K562 (cell line): ENCODE results near the gene MOB3B. TPM values are rescaled to one million over a fixed set of nuclear protein-coding genes. Genes with fewer than 3 reads are reported as not detected.

ENCODE experiments used
- ATAC-seq: fragments of 200-7000 bp; cut with Tn5 transposase; 3 replicates; pipeline ENCODE4 v1.9.1; 2020; ENCODE audit warnings: moderate library complexity
- BruUV-seq: library from RNA; stranded (reverse); fragments of 400-500 nt; replicated peaks from 2 replicates; lab custom pipeline; 2021; lab: Mats Ljungman, UMichigan
- CTCF ChIA-PET: fragments of 300-600 bp; formaldehyde crosslinking; extraction: SDS; loops from one replicate; lab custom pipeline; 2021; ENCODE audit warnings: low intra/inter-chr PET ratio; lab: Yijun Ruan, JAX
- POLR2A ChIA-PET: fragments of 300-600, 350-650 bp; sonication (Branson Sonifier 250); formaldehyde crosslinking; extraction: SDS; loops from one replicate; lab custom pipeline; 2021; ENCODE audit warnings: antibody characterized with exemption, inconsistent platforms; lab: Yijun Ruan, JAX
- DNase-seq, 4 experiments: peaks; one replicate each; pipeline versions ENCODE4 v3.0.0 to v3.0.0-alpha.2; 2011 to 2018; ENCODE audit warnings: low spot score in 3 of 4, mixed read lengths in 3 of 4; ENCODE audit errors: extremely low read depth in 1 of 4
- FAIRE-seq: peaks from 2 replicates; lab custom pipeline; 2011; peaks lifted over from hg19 to GRCh38; lab: Jason Lieb, UNC
- H2AFZ ChIP-seq: 2 replicates; pipeline ENCODE4 v1.6.0; 2011; ENCODE audit warnings: low read depth, low read length, control low read depth, inconsistent platforms
- H3K27ac ChIP-seq: fragments of 200-600 bp; 3 replicates; pipeline ENCODE4 v1.8.0; 2011; ENCODE audit warnings: low read depth, mild to moderate bottlenecking, control low read depth, inconsistent platforms, low read length, moderate library complexity, mixed read lengths; ENCODE audit errors: extremely low read depth
- H3K27me3 ChIP-seq, 2 experiments: fragments of 300-600 bp in 1 of 2; 2 replicates in 1 of 2; 3 replicates in 1 of 2; pipeline versions ENCODE4 v1.6.0 to v1.8.0; 2011; ENCODE audit warnings: inconsistent platforms in 2 of 2, low read length in 2 of 2, mild to moderate bottlenecking in 1 of 2, mixed read lengths in 1 of 2, moderate library complexity in 1 of 2; ENCODE audit not compliant: control insufficient read depth in 2 of 2, insufficient read depth in 2 of 2
- H3K36me3 ChIP-seq: fragments of 300-600 bp; 3 replicates; pipeline ENCODE4 v1.8.0; 2011; ENCODE audit warnings: mild to moderate bottlenecking, low read length, inconsistent platforms; ENCODE audit not compliant: control insufficient read depth, insufficient read depth
- H3K4me1 ChIP-seq, 2 experiments: fragments of 200-600 bp in 1 of 2; replicated peaks in 1 of 2; 2 replicates in 1 of 2; 3 replicates in 1 of 2; pipeline versions ENCODE4 v1.5.1 to v1.8.0; 2011; ENCODE audit warnings: inconsistent platforms in 2 of 2, low read length in 2 of 2, mild to moderate bottlenecking in 1 of 2, mixed read lengths in 1 of 2, moderate library complexity in 1 of 2; ENCODE audit not compliant: control insufficient read depth in 2 of 2, insufficient read depth in 2 of 2
- H3K4me2 ChIP-seq: 2 replicates; pipeline ENCODE4 v1.6.1; 2011; ENCODE audit warnings: low read length, control low read depth, inconsistent platforms, mixed read lengths; ENCODE audit not compliant: insufficient read depth
- H3K4me3 ChIP-seq: fragments of 200-600 bp; sonication (generic), shearing (Covaris generic); 2 replicates; pipeline ENCODE4 v1.5.1; 2016; ENCODE audit warnings: control low read depth, inconsistent platforms
- H3K79me2 ChIP-seq: fragments of 200-600 bp; 3 replicates; pipeline ENCODE4 v1.8.0; 2011; ENCODE audit warnings: low read length, inconsistent platforms; ENCODE audit not compliant: control insufficient read depth, insufficient read depth
- H3K9ac ChIP-seq, 2 experiments: 2 replicates each; pipeline versions ENCODE4 v1.6.0 to v1.6.1; 2011; ENCODE audit warnings: low read depth in 2 of 2, low read length in 2 of 2, control low read depth in 1 of 2, inconsistent platforms in 1 of 2, mild to moderate bottlenecking in 1 of 2, mixed read lengths in 1 of 2; ENCODE audit not compliant: insufficient read depth in 1 of 2
- H3K9me1 ChIP-seq: one replicate; pipeline ENCODE4 v1.6.0; 2011; ENCODE audit warnings: inconsistent platforms, mild to moderate bottlenecking, low read length, moderate library complexity; ENCODE audit not compliant: control insufficient read depth, insufficient read depth
- H3K9me3 ChIP-seq: replicated peaks from 2 replicates; pipeline ENCODE4 v1.5.1; 2011; ENCODE audit warnings: low read depth, low read length, inconsistent platforms; ENCODE audit not compliant: control insufficient read depth, insufficient read depth
- H4K20me1 ChIP-seq: replicated peaks from 2 replicates; pipeline ENCODE4 v1.6.1; 2011; ENCODE audit warnings: low read length, inconsistent platforms, mixed read lengths; ENCODE audit not compliant: control insufficient read depth, insufficient read depth
- RFX1 ChIP-seq: fragments of 450-650 bp; IDR thresholded peaks from 2 replicates; pipeline ENCODE4 v1.6.1; 2016; ENCODE audit warnings: mild to moderate bottlenecking, moderate library complexity
- TGIF2 ChIP-seq: sonication (generic); formaldehyde crosslinking; IDR thresholded peaks from 2 replicates; pipeline ENCODE4 v1.8.1; 2022; ENCODE audit warnings: mild to moderate bottlenecking, missing genetic modification reagents, moderate library complexity
- WGBS: fragments of 100-300 bp; shearing (Covaris generic); methylation state at CpG from one replicate; pipeline ENCODE4 v1.1.6; 2016; ENCODE audit warnings: low coverage, mixed read lengths; ENCODE audit not compliant: insufficient coverage; ENCODE audit errors: missing lambda C conversion rate; 5-methylcytosine and 5-hydroxymethylcytosine counted together
- in situ Hi-C: fragments of 300-500 bp; cut with MboI; formaldehyde crosslinking; loops from 4 replicates; pipeline ENCODE4 v1.15.0; 2018; ENCODE audit warnings: inconsistent platforms, mixed read lengths
- intact Hi-C: fragments of 100-400 bp; cut with micrococcal nuclease; formaldehyde crosslinking; loops from 2 replicates; pipeline ENCODE4 v1.14.2; 2022
- polyA plus RNA-seq, 8 experiments: library from polyadenylated mRNA; depleted of rRNA in 4 of 8; stranded (reverse) in 5 of 8; unstranded in 3 of 8; fragments of >200 nt; fragmentation: Nextera tagmentation in 2 of 8; fragmentation: Illumina TruSeq in 1 of 8; extraction: Ambion mirVana in 2 of 8; extraction: Trizol in 1 of 8; gene quantifications; 2 replicates each; pipeline versions ENCODE4 v1.2.1 to v1.2.3, GENCODE V29; 2011 to 2014; ENCODE audit warnings: inconsistent platforms in 1 of 8, missing spikeins in 1 of 8
- total RNA-seq, 7 experiments: library from RNA; depleted of rRNA in 6 of 7; stranded (reverse); fragments of >200 nt in 6 of 7; fragmentation: Illumina TruSeq in 2 of 7; extraction: Trizol in 2 of 7; gene quantifications; 2 replicates each; pipeline versions ENCODE4 v1.2.1 to v1.2.3, GENCODE V29; 2011 to 2021; ENCODE audit warnings: low replicate concordance in 1 of 7
- TF ChIP-seq, protein P1 (sequence below): fragments of 450-650 bp; IDR thresholded peaks from 2 replicates; pipeline ENCODE4 v1.6.1; 2016; ENCODE audit warnings: mild to moderate bottlenecking, moderate library complexity
- TF ChIP-seq, protein P2 (sequence below): fragments of 450-650 bp; IDR thresholded peaks from 2 replicates; pipeline ENCODE4 v1.6.1; 2017; ENCODE audit warnings: antibody characterized with exemption, mild to moderate bottlenecking

The MOB3B gene
- total and polyA plus RNA-seq, 9 of the 15 experiments (the other 6 are each of a cell fraction or from before 2014, with no cell fraction given): 3.6 to 12.8 (median 7.2) TPM

DNA sequence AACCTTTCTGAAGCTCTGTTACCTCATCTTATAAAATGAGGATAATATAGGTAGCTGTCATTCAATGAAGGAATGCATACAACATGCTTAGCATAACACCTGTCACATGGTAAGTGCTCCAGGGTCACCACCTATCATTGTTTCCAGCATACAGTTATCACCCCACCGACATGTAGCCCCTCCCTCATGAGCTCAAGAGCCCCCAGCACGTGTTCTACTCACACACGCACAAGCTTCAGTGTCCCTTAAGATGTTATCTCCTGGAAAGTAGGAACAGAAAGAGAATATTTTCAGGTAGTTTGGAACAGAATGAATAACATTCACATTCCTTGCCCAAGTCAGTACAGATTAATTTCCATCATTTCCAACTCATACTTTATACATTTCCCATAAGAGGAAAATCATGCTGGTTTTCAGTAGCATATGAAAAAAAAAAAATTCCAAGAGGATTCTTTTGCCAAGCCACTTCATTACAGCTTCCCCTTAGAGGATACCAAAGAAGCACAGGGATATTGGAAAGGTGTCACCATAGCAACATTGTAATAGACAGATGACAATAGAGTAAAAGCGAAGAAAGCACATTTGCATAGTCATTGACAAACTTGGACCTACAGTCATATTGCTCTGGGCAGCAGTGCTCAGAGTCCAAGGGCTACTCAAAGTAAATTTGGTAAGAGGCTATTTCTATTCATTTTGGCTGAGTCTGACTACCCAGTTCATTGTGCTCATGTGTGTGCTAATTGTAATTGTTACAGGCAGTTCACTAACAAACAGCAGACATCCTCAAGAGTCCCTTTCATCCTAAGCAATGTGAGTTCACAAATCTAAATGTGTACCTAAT is 1.5 kb upstream of the MOB3B start:
- Histone ChIP-seq H3K27me3 (no peaks in the 10 kb centered on the region), H2AFZ (peak overlapping the region; percentile 44; the same call in 1 of the 2 replicates), H3K27ac (no peak overlapping the region), H3K4me1 (peaks cover 3 to 10% of the 10 kb centered on the region in 2 experiments; a peak in 4 of 5 replicates), H3K9ac (no peak overlapping the region), H3K79me2 (peaks cover 41% of the 10 kb centered on the region), H3K36me3 (peaks cover under 1% of the 10 kb centered on the region; the same call in 1 of the 3 replicates), H3K9me3 (no peaks in the 10 kb centered on the region), H3K4me3 (no peak overlapping the region), H4K20me1 (no peaks in the 10 kb centered on the region), H3K4me2 (peak overlapping the region; percentile 21; the same call in 1 of the 2 replicates), H3K9me1 (no peaks in the 10 kb centered on the region)
- ChIA-PET CTCF (no interaction called here), POLR2A (interaction anchor here (0.6 kb wide), 1 partner anchor 202 kb away, joined by 3 read pairs; no protein-coding TSS in a partner anchor)
- FAIRE-seq (no peak), DNase-seq (peak in 2 of 4 experiments; percentile 5 to 39), ATAC-seq (no peak)
- BruUV-seq: no TSS peak
- intact Hi-C loops: loop anchor here (10.0 kb wide), 1 partner anchor 96 kb away; no protein-coding TSS in a partner anchor
- in situ Hi-C loops: loop anchor here (5.0 kb wide), 1 partner anchor 194 kb away; no protein-coding TSS in a partner anchor
- WGBS: 7% methylated on average over 3 of the region's 4 CpGs
- TF ChIP-seq, protein P1, sequence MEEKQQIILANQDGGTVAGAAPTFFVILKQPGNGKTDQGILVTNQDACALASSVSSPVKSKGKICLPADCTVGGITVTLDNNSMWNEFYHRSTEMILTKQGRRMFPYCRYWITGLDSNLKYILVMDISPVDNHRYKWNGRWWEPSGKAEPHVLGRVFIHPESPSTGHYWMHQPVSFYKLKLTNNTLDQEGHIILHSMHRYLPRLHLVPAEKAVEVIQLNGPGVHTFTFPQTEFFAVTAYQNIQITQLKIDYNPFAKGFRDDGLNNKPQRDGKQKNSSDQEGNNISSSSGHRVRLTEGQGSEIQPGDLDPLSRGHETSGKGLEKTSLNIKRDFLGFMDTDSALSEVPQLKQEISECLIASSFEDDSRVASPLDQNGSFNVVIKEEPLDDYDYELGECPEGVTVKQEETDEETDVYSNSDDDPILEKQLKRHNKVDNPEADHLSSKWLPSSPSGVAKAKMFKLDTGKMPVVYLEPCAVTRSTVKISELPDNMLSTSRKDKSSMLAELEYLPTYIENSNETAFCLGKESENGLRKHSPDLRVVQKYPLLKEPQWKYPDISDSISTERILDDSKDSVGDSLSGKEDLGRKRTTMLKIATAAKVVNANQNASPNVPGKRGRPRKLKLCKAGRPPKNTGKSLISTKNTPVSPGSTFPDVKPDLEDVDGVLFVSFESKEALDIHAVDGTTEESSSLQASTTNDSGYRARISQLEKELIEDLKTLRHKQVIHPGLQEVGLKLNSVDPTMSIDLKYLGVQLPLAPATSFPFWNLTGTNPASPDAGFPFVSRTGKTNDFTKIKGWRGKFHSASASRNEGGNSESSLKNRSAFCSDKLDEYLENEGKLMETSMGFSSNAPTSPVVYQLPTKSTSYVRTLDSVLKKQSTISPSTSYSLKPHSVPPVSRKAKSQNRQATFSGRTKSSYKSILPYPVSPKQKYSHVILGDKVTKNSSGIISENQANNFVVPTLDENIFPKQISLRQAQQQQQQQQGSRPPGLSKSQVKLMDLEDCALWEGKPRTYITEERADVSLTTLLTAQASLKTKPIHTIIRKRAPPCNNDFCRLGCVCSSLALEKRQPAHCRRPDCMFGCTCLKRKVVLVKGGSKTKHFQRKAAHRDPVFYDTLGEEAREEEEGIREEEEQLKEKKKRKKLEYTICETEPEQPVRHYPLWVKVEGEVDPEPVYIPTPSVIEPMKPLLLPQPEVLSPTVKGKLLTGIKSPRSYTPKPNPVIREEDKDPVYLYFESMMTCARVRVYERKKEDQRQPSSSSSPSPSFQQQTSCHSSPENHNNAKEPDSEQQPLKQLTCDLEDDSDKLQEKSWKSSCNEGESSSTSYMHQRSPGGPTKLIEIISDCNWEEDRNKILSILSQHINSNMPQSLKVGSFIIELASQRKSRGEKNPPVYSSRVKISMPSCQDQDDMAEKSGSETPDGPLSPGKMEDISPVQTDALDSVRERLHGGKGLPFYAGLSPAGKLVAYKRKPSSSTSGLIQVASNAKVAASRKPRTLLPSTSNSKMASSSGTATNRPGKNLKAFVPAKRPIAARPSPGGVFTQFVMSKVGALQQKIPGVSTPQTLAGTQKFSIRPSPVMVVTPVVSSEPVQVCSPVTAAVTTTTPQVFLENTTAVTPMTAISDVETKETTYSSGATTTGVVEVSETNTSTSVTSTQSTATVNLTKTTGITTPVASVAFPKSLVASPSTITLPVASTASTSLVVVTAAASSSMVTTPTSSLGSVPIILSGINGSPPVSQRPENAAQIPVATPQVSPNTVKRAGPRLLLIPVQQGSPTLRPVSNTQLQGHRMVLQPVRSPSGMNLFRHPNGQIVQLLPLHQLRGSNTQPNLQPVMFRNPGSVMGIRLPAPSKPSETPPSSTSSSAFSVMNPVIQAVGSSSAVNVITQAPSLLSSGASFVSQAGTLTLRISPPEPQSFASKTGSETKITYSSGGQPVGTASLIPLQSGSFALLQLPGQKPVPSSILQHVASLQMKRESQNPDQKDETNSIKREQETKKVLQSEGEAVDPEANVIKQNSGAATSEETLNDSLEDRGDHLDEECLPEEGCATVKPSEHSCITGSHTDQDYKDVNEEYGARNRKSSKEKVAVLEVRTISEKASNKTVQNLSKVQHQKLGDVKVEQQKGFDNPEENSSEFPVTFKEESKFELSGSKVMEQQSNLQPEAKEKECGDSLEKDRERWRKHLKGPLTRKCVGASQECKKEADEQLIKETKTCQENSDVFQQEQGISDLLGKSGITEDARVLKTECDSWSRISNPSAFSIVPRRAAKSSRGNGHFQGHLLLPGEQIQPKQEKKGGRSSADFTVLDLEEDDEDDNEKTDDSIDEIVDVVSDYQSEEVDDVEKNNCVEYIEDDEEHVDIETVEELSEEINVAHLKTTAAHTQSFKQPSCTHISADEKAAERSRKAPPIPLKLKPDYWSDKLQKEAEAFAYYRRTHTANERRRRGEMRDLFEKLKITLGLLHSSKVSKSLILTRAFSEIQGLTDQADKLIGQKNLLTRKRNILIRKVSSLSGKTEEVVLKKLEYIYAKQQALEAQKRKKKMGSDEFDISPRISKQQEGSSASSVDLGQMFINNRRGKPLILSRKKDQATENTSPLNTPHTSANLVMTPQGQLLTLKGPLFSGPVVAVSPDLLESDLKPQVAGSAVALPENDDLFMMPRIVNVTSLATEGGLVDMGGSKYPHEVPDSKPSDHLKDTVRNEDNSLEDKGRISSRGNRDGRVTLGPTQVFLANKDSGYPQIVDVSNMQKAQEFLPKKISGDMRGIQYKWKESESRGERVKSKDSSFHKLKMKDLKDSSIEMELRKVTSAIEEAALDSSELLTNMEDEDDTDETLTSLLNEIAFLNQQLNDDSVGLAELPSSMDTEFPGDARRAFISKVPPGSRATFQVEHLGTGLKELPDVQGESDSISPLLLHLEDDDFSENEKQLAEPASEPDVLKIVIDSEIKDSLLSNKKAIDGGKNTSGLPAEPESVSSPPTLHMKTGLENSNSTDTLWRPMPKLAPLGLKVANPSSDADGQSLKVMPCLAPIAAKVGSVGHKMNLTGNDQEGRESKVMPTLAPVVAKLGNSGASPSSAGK: peak; percentile 62
- TF ChIP-seq, protein P2, sequence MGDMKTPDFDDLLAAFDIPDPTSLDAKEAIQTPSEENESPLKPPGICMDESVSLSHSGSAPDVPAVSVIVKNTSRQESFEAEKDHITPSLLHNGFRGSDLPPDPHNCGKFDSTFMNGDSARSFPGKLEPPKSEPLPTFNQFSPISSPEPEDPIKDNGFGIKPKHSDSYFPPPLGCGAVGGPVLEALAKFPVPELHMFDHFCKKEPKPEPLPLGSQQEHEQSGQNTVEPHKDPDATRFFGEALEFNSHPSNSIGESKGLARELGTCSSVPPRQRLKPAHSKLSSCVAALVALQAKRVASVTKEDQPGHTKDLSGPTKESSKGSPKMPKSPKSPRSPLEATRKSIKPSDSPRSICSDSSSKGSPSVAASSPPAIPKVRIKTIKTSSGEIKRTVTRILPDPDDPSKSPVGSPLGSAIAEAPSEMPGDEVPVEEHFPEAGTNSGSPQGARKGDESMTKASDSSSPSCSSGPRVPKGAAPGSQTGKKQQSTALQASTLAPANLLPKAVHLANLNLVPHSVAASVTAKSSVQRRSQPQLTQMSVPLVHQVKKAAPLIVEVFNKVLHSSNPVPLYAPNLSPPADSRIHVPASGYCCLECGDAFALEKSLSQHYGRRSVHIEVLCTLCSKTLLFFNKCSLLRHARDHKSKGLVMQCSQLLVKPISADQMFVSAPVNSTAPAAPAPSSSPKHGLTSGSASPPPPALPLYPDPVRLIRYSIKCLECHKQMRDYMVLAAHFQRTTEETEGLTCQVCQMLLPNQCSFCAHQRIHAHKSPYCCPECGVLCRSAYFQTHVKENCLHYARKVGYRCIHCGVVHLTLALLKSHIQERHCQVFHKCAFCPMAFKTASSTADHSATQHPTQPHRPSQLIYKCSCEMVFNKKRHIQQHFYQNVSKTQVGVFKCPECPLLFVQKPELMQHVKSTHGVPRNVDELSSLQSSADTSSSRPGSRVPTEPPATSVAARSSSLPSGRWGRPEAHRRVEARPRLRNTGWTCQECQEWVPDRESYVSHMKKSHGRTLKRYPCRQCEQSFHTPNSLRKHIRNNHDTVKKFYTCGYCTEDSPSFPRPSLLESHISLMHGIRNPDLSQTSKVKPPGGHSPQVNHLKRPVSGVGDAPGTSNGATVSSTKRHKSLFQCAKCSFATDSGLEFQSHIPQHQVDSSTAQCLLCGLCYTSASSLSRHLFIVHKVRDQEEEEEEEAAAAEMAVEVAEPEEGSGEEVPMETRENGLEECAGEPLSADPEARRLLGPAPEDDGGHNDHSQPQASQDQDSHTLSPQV: 0 out of 2 replicates have a peak, but pooled peaks have one; percentile 24
- peak; percentile 63 for TF ChIP-seq RFX1
- no peak for TF ChIP-seq TGIF2 (CRISPR knock-in tag)
